GM12801 (cell line): ENCODE measurements around the gene KANSL1.

Experiments used
- CTCF ChIP-seq: IDR thresholded peaks from one replicate; pipeline ENCODE4 v1.5.1; 2011; ENCODE audit warnings: control low read depth; ENCODE audit not compliant: insufficient read length; ENCODE audit errors: extremely low read depth

KANSL1 gene

GRCh38 chr17:46193626-46194392 is 580 bp upstream of the KANSL1 start:
- no peak for TF ChIP-seq CTCF

GRCh38 chr17:46192439-46193150 is 634 bp downstream of the KANSL1 start:
- no peak for TF ChIP-seq CTCF

GRCh38 chr17:46192189-46192438 is 1.1 kb downstream of the KANSL1 start:
- TF ChIP-seq CTCF: no peak

- no peak for TF ChIP-seq CTCF
Observed at GRCh38 chr17:46191322-46192188, 1.7 kb downstream of the KANSL1 start.

GRCh38 chr17:46190763-46191162 is 2.5 kb downstream of the KANSL1 start:
- TF ChIP-seq CTCF: no peak

- no peak for TF ChIP-seq CTCF
Observed at GRCh38 chr17:46184696-46185095, 8.5 kb downstream of the KANSL1 start.

- no peak for TF ChIP-seq CTCF
Observed at GRCh38 chr17:46182961-46183360, 10.3 kb downstream of the KANSL1 start.
